CD4-positive, CD25-positive, alpha-beta regulatory T cell (primary cell): ENCODE measurements around the gene AKAP17A. TPM values are rescaled to one million over a fixed set of nuclear protein-coding genes. Genes with fewer than 3 reads are reported as not detected.

ENCODE experiments used
- ATAC-seq, 2 donors: fragments of 150-1000 bp; cut with Tn5 transposase; one replicate each; pipeline ENCODE4 v1.10.0; 2021; ENCODE audit warnings: low read depth in 2 of 2, moderate number of reproducible peaks in 2 of 2, moderate library complexity in 1 of 2
- DNase-seq, 3 donors: peaks; one replicate each; pipeline versions ENCODE4 v3.0.0 to v3.0.0-alpha.2; 2012 to 2022; ENCODE audit warnings: mixed read lengths in 1 of 3
- H3K27ac ChIP-seq: one replicate; pipeline ENCODE4 v1.7.0; 2013; ENCODE audit warnings: mild to moderate bottlenecking, low read length; ENCODE audit not compliant: insufficient read depth, poor library complexity, severe bottlenecking
- H3K27me3 ChIP-seq: one replicate; pipeline ENCODE4 v1.7.0; 2013; ENCODE audit warnings: low read length; ENCODE audit not compliant: control insufficient read depth, insufficient read depth
- H3K36me3 ChIP-seq: one replicate; pipeline ENCODE4 v1.7.0; 2013; ENCODE audit warnings: mild to moderate bottlenecking, low read length, moderate library complexity; ENCODE audit not compliant: control insufficient read depth, insufficient read depth
- H3K4me1 ChIP-seq: 2 replicates; pipeline ENCODE4 v1.7.0; 2013; ENCODE audit warnings: mild to moderate bottlenecking, low read length; ENCODE audit not compliant: insufficient read depth, control insufficient read depth, poor library complexity, severe bottlenecking
- H3K4me3 ChIP-seq: one replicate; pipeline ENCODE4 v1.7.0; 2013; ENCODE audit warnings: low read depth, mild to moderate bottlenecking, low read length, moderate library complexity
- H3K9me3 ChIP-seq, 2 experiments: 1 replicate in 1 of 2; 2 replicates in 1 of 2; pipeline ENCODE4 v1.7.0; 2013; ENCODE audit warnings: low read length in 2 of 2, mild to moderate bottlenecking in 1 of 2, moderate library complexity in 1 of 2; ENCODE audit not compliant: control insufficient read depth in 2 of 2
- H3K27ac Mint-ChIP-seq, 3 donors: one replicate each; pipeline ENCODE4 v1.8.0; 2020 to 2022; ENCODE audit warnings: mild to moderate bottlenecking in 3 of 3, mixed read lengths in 3 of 3, moderate library complexity in 2 of 3
- H3K27me3 Mint-ChIP-seq: one replicate; pipeline ENCODE4 v1.8.0; 2022; ENCODE audit warnings: mild to moderate bottlenecking, mixed read lengths
- H3K36me3 Mint-ChIP-seq: one replicate; pipeline ENCODE4 v1.8.0; 2020; ENCODE audit warnings: mixed read lengths
- H3K4me1 Mint-ChIP-seq, 4 donors: one replicate each; pipeline ENCODE4 v1.8.0; 2020 to 2022; ENCODE audit warnings: mixed read lengths in 4 of 4, mild to moderate bottlenecking in 1 of 4
- H3K4me3 Mint-ChIP-seq, 4 donors: one replicate each; pipeline ENCODE4 v1.8.0; 2020 to 2022; ENCODE audit warnings: mild to moderate bottlenecking in 4 of 4, mixed read lengths in 4 of 4, moderate library complexity in 3 of 4
- H3K9me3 Mint-ChIP-seq, 7 donors: one replicate each; pipeline ENCODE4 v1.8.0; 2020 to 2022; ENCODE audit warnings: mixed read lengths in 7 of 7, mild to moderate bottlenecking in 3 of 7, moderate library complexity in 2 of 7
- polyA plus RNA-seq, 4 donors: library from polyadenylated mRNA; unstranded; fragments of 300-500 nt; fragmentation: Illumina TruSeq; gene quantifications; one replicate each; pipeline ENCODE4 v1.2.3, GENCODE V29; 2021
- total RNA-seq: library from RNA; stranded (reverse); gene quantifications from one replicate; pipeline ENCODE4 v1.2.3, GENCODE V29; 2022

Gene AKAP17A
- total and polyA plus RNA-seq, 5 donors from 2014 or later = 11.0 to 108 (median 14.2) TPM

- Histone ChIP-seq H3K27me3 (no peaks in the 10 kb centered on the region), H3K36me3 (peaks cover 58% of the 10 kb centered on the region), H3K4me1 (no peaks in the 10 kb centered on the region), H3K4me3 (no peak overlapping the region), H3K9me3 (no peaks in the 10 kb centered on the region), H3K27ac (no peak overlapping the region)
- H3K27me3 Mint-ChIP-seq = no peaks in the 10 kb centered on the region
- peaks cover 0 to 2% (median 0%) of the 10 kb centered on the region in 4 donors for H3K4me1 Mint-ChIP-seq
- ATAC-seq (no peak), DNase-seq (no peak)
- H3K27ac Mint-ChIP-seq = no peak overlapping the region
- no peaks in the 10 kb centered on the region for H3K9me3 Mint-ChIP-seq
- H3K4me3 Mint-ChIP-seq = peak overlapping the region in 1 of 4 donors; percentile 41
- peaks cover 25% of the 10 kb centered on the region for H3K36me3 Mint-ChIP-seq
These were observed 10.3 kb downstream of the AKAP17A start for GRCh38 chrX:1601768-1602085.

GRCh38 chrX:1602299-1602698 lies 10.9 kb downstream of the AKAP17A start:
- H3K36me3 Mint-ChIP-seq = peaks cover 25% of the 10 kb centered on the region
- no peak for ATAC-seq

GRCh38 chrX:1606496-1606895 lies 15.1 kb downstream of the AKAP17A start:
- Histone ChIP-seq H3K9me3 (no peaks in the 10 kb centered on the region), H3K27ac (no peak overlapping the region), H3K4me3 (no peak overlapping the region), H3K27me3 (no peaks in the 10 kb centered on the region), H3K4me1 (no peaks in the 10 kb centered on the region), H3K36me3 (peaks cover 15% of the 10 kb centered on the region)
- H3K36me3 Mint-ChIP-seq = peaks cover 21% of the 10 kb centered on the region
- ATAC-seq (no peak), DNase-seq (no peak)
- H3K9me3 Mint-ChIP-seq = no peaks in the 10 kb centered on the region
- H3K4me1 Mint-ChIP-seq = peaks cover 0 to 2% (median 0%) of the 10 kb centered on the region in 4 donors
- H3K4me3 Mint-ChIP-seq = no peak overlapping the region
- no peak overlapping the region for H3K27ac Mint-ChIP-seq
- H3K27me3 Mint-ChIP-seq = no peaks in the 10 kb centered on the region

More at GRCh38 chrX:1602299-1602698, 10.9 kb downstream of the AKAP17A start:
- Mint-ChIP-seq H3K27ac (no peak overlapping the region), H3K4me3 (peak overlapping the region in 1 of 4 donors; percentile 41), H3K27me3 (no peaks in the 10 kb centered on the region), H3K9me3 (no peaks in the 10 kb centered on the region), H3K4me1 (peaks cover 0 to 2% (median 0%) of the 10 kb centered on the region in 4 donors)
- Histone ChIP-seq H3K36me3 (peaks cover 53% of the 10 kb centered on the region), H3K27ac (no peak overlapping the region), H3K4me1 (no peaks in the 10 kb centered on the region), H3K4me3 (no peak overlapping the region), H3K27me3 (no peaks in the 10 kb centered on the region), H3K9me3 (no peaks in the 10 kb centered on the region)
- no peak for DNase-seq

- Mint-ChIP-seq H3K9me3 (no peaks in the 10 kb centered on the region), H3K36me3 (peaks cover under 1% of the 10 kb centered on the region), H3K27ac (no peak overlapping the region), H3K27me3 (no peaks in the 10 kb centered on the region), H3K4me3 (no peak overlapping the region), H3K4me1 (peaks cover 0 to under 1% (median 0%) of the 10 kb centered on the region in 4 donors)
- DNase-seq (no peak), ATAC-seq (no peak)
- Histone ChIP-seq H3K4me1 (no peaks in the 10 kb centered on the region), H3K27me3 (no peaks in the 10 kb centered on the region), H3K9me3 (no peaks in the 10 kb centered on the region), H3K36me3 (no peaks in the 10 kb centered on the region), H3K27ac (no peak overlapping the region), H3K4me3 (no peak overlapping the region)
These were observed 17.9 kb downstream of the AKAP17A start for GRCh38 chrX:1609311-1609710.

- Mint-ChIP-seq H3K9me3 (no peaks in the 10 kb centered on the region), H3K27me3 (no peaks in the 10 kb centered on the region), H3K27ac (peak overlapping the region in 1 of 3 donors; percentile 76), H3K4me3 (no peak overlapping the region), H3K4me1 (no peaks in the 10 kb centered on the region), H3K36me3 (no peaks in the 10 kb centered on the region)
- Histone ChIP-seq H3K4me1 (no peaks in the 10 kb centered on the region), H3K4me3 (no peak overlapping the region), H3K36me3 (no peaks in the 10 kb centered on the region), H3K27me3 (no peaks in the 10 kb centered on the region), H3K27ac (no peak overlapping the region), H3K9me3 (no peaks in the 10 kb centered on the region)
- no peak for ATAC-seq
- DNase-seq = no peak
These were observed 18.4 kb downstream of the AKAP17A start for GRCh38 chrX:1609762-1610161.

- Histone ChIP-seq H3K27ac (no peak overlapping the region), H3K4me3 (no peak overlapping the region), H3K36me3 (no peaks in the 10 kb centered on the region), H3K4me1 (no peaks in the 10 kb centered on the region), H3K27me3 (no peaks in the 10 kb centered on the region), H3K9me3 (no peaks in the 10 kb centered on the region)
- H3K9me3 Mint-ChIP-seq = no peaks in the 10 kb centered on the region
- DNase-seq (no peak), ATAC-seq (no peak)
- H3K36me3 Mint-ChIP-seq = no peaks in the 10 kb centered on the region
- H3K4me1 Mint-ChIP-seq = no peaks in the 10 kb centered on the region
- no peaks in the 10 kb centered on the region for H3K27me3 Mint-ChIP-seq
- no peak overlapping the region for H3K4me3 Mint-ChIP-seq
- H3K27ac Mint-ChIP-seq = no peak overlapping the region
These were observed 18.8 kb downstream of the AKAP17A start for GRCh38 chrX:1610166-1610565.

- H3K27ac Mint-ChIP-seq = no peak overlapping the region
- H3K36me3 Mint-ChIP-seq = no peaks in the 10 kb centered on the region
- no peaks in the 10 kb centered on the region for H3K27me3 Mint-ChIP-seq
- ATAC-seq (no peak), DNase-seq (no peak)
- Histone ChIP-seq H3K36me3 (no peaks in the 10 kb centered on the region), H3K4me1 (no peaks in the 10 kb centered on the region), H3K27me3 (no peaks in the 10 kb centered on the region), H3K4me3 (no peak overlapping the region), H3K9me3 (no peaks in the 10 kb centered on the region), H3K27ac (no peak overlapping the region)
- H3K4me1 Mint-ChIP-seq = no peaks in the 10 kb centered on the region
- peak overlapping the region in 1 of 4 donors; percentile 83 for H3K4me3 Mint-ChIP-seq
- H3K9me3 Mint-ChIP-seq = no peaks in the 10 kb centered on the region
These were observed 19.3 kb downstream of the AKAP17A start for GRCh38 chrX:1610736-1611135.

- Mint-ChIP-seq H3K4me1 (no peaks in the 10 kb centered on the region), H3K27ac (peak overlapping the region in 1 of 3 donors; percentile 44), H3K9me3 (no peaks in the 10 kb centered on the region), H3K36me3 (no peaks in the 10 kb centered on the region), H3K27me3 (no peaks in the 10 kb centered on the region), H3K4me3 (no peak overlapping the region)
- ATAC-seq (no peak), DNase-seq (no peak)
- Histone ChIP-seq H3K36me3 (no peaks in the 10 kb centered on the region), H3K9me3 (no peaks in the 10 kb centered on the region), H3K4me3 (no peak overlapping the region), H3K27ac (no peak overlapping the region), H3K4me1 (no peaks in the 10 kb centered on the region), H3K27me3 (no peaks in the 10 kb centered on the region)
These were observed 21.4 kb downstream of the AKAP17A start for GRCh38 chrX:1612641-1613286.
